Left cardiac atrium (tissue), 4 donors: ENCODE results near the gene PRR23C. TPM values are rescaled to one million over a fixed set of nuclear protein-coding genes. Genes with fewer than 3 reads are reported as not detected.

ENCODE experiments used
- ATAC-seq, 2 donors: fragments of 200-7000 bp; cut with Tn5 transposase; one replicate each; pipeline ENCODE4 v1.9.1; 2020; ENCODE audit warnings: mild to moderate bottlenecking in 2 of 2, moderate library complexity in 2 of 2
- DNase-seq: peaks from one replicate; pipeline ENCODE4 v3.0.0-alpha.2; 2020
- intact Hi-C, 2 donors: fragments of 100-400 bp; cut with DNase I; formaldehyde crosslinking; loops; one replicate each; pipeline versions ENCODE4 v1.14.1 to v1.15.1; 2022 to 2023
- total RNA-seq, 2 donors: library from RNA; stranded (reverse); fragmentation: NEBNext Ultra II Directional; extraction: Animal tissue kit (Norgen Biotek cat#: 25700); gene quantifications; one replicate each; pipeline ENCODE4 v1.2.1, GENCODE V29; 2021
- donor health status: DM: no; HTN: yes; CAD: no.
- donor health status: DM: no; HTN: yes; CAD: no; lungs with severe emphysema.
- donor health status: DM: yes; HTN: yes; CAD: no.
- donor health status: Dilated cardiomyopathy.

The PRR23C gene
- total RNA-seq, 2 donors from 2014 or later: not detected

DNA sequence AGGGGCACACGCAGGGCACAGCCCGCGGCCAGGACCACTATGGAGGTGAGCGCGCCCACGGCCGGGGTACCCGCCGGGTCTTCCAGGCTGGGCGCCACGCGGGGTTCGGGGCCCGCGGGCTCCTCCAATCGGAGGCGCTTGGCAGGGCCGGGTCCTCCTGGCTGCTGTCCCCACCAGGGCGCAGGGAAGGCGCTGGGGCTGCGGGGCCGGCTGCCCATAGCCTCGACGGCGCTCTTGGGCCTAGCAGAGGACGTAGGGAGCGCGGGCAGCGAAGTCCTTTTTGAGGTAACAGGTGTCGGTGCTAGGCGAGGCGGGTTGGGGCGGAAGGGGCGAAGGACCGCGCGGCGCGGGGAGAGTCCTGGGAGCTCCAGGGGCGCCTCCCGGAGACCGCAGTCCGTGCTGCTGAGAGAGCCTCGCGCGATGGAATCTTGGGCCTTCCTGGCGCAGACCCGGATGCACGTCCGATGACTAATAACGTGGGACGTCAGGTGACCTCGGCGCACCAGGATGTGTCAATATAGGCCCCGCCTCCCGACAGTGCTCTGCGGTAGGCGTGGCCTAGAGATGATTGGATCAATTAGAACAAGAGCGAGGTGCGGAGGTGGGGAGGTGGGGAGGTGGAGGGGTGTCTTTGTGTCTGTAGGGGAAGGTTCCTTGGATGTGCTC, 38.5 kb downstream of the PRR23C start, which contains the start of gene PRR23A:
Gene PRR23A, minus strand, starts transcription at position 218 of the 666 bp plus-strand sequence. Its CDS starts 0 bp downstream, at position 218.
- intact Hi-C loops: no loop called here
- ATAC-seq (no peak), DNase-seq (no peak)

GRCh38 chr3:139005356-139005993, 39.2 kb downstream of the PRR23C start:
- intact Hi-C loops: no loop called here
- no peak for ATAC-seq

DNA sequence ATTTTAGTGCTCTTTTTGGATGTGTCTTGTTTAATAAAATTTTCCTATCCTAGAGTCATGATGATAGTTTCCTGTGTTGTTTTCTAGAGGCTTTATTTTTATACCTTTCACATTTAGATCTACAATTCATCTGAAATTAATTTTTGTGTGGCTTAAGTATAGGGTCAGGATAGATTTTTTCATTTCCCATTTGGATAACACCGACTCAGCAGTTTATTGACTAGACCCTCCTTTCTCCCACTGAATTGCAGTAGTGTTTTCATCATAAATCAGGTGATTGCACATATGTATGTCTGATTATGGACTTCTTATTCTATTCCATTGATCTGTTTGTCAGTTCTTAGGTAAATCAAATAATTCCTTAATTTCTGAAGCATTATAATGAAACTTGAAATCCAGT, 49.0 kb downstream of the PRR23C start:
- no peak for DNase-seq
- no peak for ATAC-seq
- intact Hi-C loops: no loop called here

More at GRCh38 chr3:139005356-139005993, 39.2 kb downstream of the PRR23C start:
- no peak for DNase-seq

Other genes with a start within 250 kb of the PRR23C start
- 10 to 100 TPM; 29.0 to 32.2 TPM for gene PIK3CB, start 210.0 kb downstream of the PRR23C start, total RNA-seq
- not detected for gene FOXL2, start 97.8 kb downstream of the PRR23C start, total RNA-seq
- not detected for gene FOXL2NB, start 97.7 kb downstream of the PRR23C start, total RNA-seq
- gene PRR23A, start 38.6 kb downstream of the PRR23C start, total RNA-seq: not detected
- gene PRR23B, start 24.0 kb downstream of the PRR23C start, total RNA-seq: not detected